HepG2 (cell line): ENCODE data around the gene STX10. TPM values are rescaled to one million over a fixed set of nuclear protein-coding genes. Genes with fewer than 3 reads are reported as not detected.
A peak's percentile ranks its signal among the peaks of the same experiment; 100 is the strongest.

Experiments used
- CREM ChIP-seq, 2 experiments: sonication (generic) in 1 of 2; formaldehyde crosslinking in 1 of 2; IDR thresholded peaks; 2 replicates each; pipeline versions ENCODE4 v1.4.0 to v1.6.1; 2016 to 2020; ENCODE audit warnings: antibody characterized with exemption in 1 of 2, mild to moderate bottlenecking in 1 of 2, missing genetic modification reagents in 1 of 2
- DMAP1 ChIP-seq: IDR thresholded peaks from 2 replicates; pipeline ENCODE4 v1.6.1; 2016
- ELF3 ChIP-seq: IDR thresholded peaks from 2 replicates; pipeline ENCODE4 v1.6.1; 2016; ENCODE audit warnings: missing genetic modification reagents, missing compliant biosample characterization
- GFI1 ChIP-seq: sonication (generic); formaldehyde crosslinking; IDR thresholded peaks from 2 replicates; pipeline ENCODE4 v1.5.0; 2020; ENCODE audit warnings: missing genetic modification reagents, mild to moderate bottlenecking, borderline replicate concordance
- MAZ ChIP-seq, 2 experiments: sonication (generic) in 1 of 2; formaldehyde crosslinking in 1 of 2; IDR thresholded peaks; 2 replicates each; pipeline versions ENCODE4 v1.5.0 to v1.6.1; 2012 to 2020; ENCODE audit warnings: low read depth in 2 of 2, mild to moderate bottlenecking in 2 of 2, borderline replicate concordance in 1 of 2, improper control_type of control experiment in 1 of 2, low read length in 1 of 2, missing genetic modification reagents in 1 of 2, moderate library complexity in 1 of 2
- NR2F2 ChIP-seq: IDR thresholded peaks from 2 replicates; pipeline ENCODE4 v1.6.1; 2012; ENCODE audit warnings: low read depth, inconsistent platforms, borderline replicate concordance
- PAX8 ChIP-seq: sonication (generic); formaldehyde crosslinking; IDR thresholded peaks from 2 replicates; pipeline ENCODE4 v1.8.0; 2022; ENCODE audit warnings: mild to moderate bottlenecking, missing genetic modification reagents, borderline replicate concordance
- PHB2 ChIP-seq: fragments of 450-650 bp; IDR thresholded peaks from 2 replicates; pipeline ENCODE4 v1.6.1; 2018; ENCODE audit not compliant: partially characterized antibody
- RBM39 ChIP-seq: fragments of 200-400 bp; formaldehyde crosslinking; IDR thresholded peaks from one replicate; pipeline ENCODE4 v1.6.1; 2018; ENCODE audit warnings: antibody characterized with exemption, mild to moderate bottlenecking, low read depth, low read length; ENCODE audit not compliant: poor library complexity, severe bottlenecking
- RFX3 ChIP-seq: IDR thresholded peaks from 2 replicates; pipeline ENCODE4 v1.6.1; 2016; ENCODE audit warnings: missing biosample characterization, missing genetic modification reagents
- SAP130 ChIP-seq: IDR thresholded peaks from 2 replicates; pipeline ENCODE4 v1.6.1; 2016; ENCODE audit warnings: low read depth
- SMC3 ChIP-seq: IDR thresholded peaks from 2 replicates; pipeline ENCODE4 v1.6.1; 2011; ENCODE audit warnings: low read length, improper control_type of control experiment
- SOX13 ChIP-seq, 3 experiments: fragments of 450-650 bp in 1 of 3; sonication (generic) in 1 of 3; formaldehyde crosslinking in 1 of 3; IDR thresholded peaks in 2 of 3; conservative IDR thresholded peaks in 1 of 3; 2 replicates each; pipeline versions ENCODE4 v1.5.0 to v1.6.1; 2016 to 2020; ENCODE audit warnings: antibody characterized with exemption in 1 of 3, mild to moderate bottlenecking in 1 of 3, missing compliant biosample characterization in 1 of 3, missing genetic modification reagents in 1 of 3, moderate library complexity in 1 of 3
- SPEN ChIP-seq: sonication (generic); formaldehyde crosslinking; IDR thresholded peaks from 2 replicates; pipeline ENCODE4 v1.5.1; 2020; ENCODE audit warnings: low read depth, mild to moderate bottlenecking, missing genetic modification reagents
- USF2 ChIP-seq, 2 experiments: sonication (generic) in 1 of 2; formaldehyde crosslinking in 1 of 2; IDR thresholded peaks; 2 replicates each; pipeline versions ENCODE4 v1.5.1 to v1.6.1; 2011 to 2020; ENCODE audit warnings: borderline replicate concordance in 1 of 2, low read depth in 1 of 2, low read length in 1 of 2, mild to moderate bottlenecking in 1 of 2, missing genetic modification reagents in 1 of 2, moderate library complexity in 1 of 2
- ZBTB26 ChIP-seq: IDR thresholded peaks from 2 replicates; pipeline ENCODE4 v1.6.1; 2016; ENCODE audit warnings: missing compliant biosample characterization, missing genetic modification reagents, borderline replicate concordance
- ZMYM2 ChIP-seq: sonication (generic); formaldehyde crosslinking; IDR thresholded peaks from 2 replicates; pipeline ENCODE4 v1.8.0; 2022; ENCODE audit warnings: mild to moderate bottlenecking, missing genetic modification reagents
- ZNF350 ChIP-seq: sonication (generic); formaldehyde crosslinking; IDR thresholded peaks from 2 replicates; pipeline ENCODE4 v1.4.0; 2020; ENCODE audit warnings: mild to moderate bottlenecking, low read depth, missing genetic modification reagents, borderline replicate concordance
- ZNF362 ChIP-seq: sonication (generic); formaldehyde crosslinking; IDR thresholded peaks from 2 replicates; pipeline ENCODE4 v1.4.0; 2020; ENCODE audit warnings: missing genetic modification reagents, mild to moderate bottlenecking, borderline replicate concordance
- ZNF468 ChIP-seq: sonication (generic); formaldehyde crosslinking; IDR thresholded peaks from 2 replicates; pipeline ENCODE4 v1.8.0; 2022; ENCODE audit warnings: mild to moderate bottlenecking, moderate library complexity, missing genetic modification reagents
- ZNF691 ChIP-seq: sonication (generic); formaldehyde crosslinking; IDR thresholded peaks from 2 replicates; pipeline ENCODE4 v1.4.0; 2020; ENCODE audit warnings: missing genetic modification reagents, low read depth, mild to moderate bottlenecking, borderline replicate concordance
- polyA plus RNA-seq, 8 experiments: library from polyadenylated mRNA; depleted of rRNA in 3 of 8; stranded (reverse) in 7 of 8; unstranded in 1 of 8; fragments of >200 nt; fragmentation: Illumina TruSeq in 4 of 8; extraction: Trizol in 4 of 8; gene quantifications; 2 replicates each; pipeline versions ENCODE4 v1.2.1 to v1.2.3, GENCODE V29; 2011 to 2016; ENCODE audit warnings: low read depth in 4 of 8, missing spikeins in 1 of 8, mixed read lengths in 1 of 8; ENCODE audit not compliant: insufficient read depth in 1 of 8
- total RNA-seq, 5 experiments: library from RNA; depleted of rRNA; stranded (reverse); fragments of >200 nt; fragmentation: Illumina TruSeq; extraction: Trizol; gene quantifications; 2 replicates each; pipeline ENCODE4 v1.2.3, GENCODE V29; 2016; ENCODE audit warnings: low read depth in 1 of 5

Gene STX10
- total and polyA plus RNA-seq, 2 of the 13 experiments (the other 11 are each of a cell fraction or from before 2014, with no cell fraction given) = 47.9 to 66.4 TPM

GRCh38 chr19:13190781-13191540 lies 40.8 kb upstream of the STX10 start (continued):
- TF ChIP-seq CREM (IDR thresholded peaks at IDR 0.05) = peak; percentile 47; the same call in 1 of the 2 replicates
- TF ChIP-seq CREM (CRISPR knock-in tag; IDR thresholded peaks at IDR 0.05) = no peak
- peak; percentile 95 for TF ChIP-seq ZMYM2 (CRISPR knock-in tag)
- TF ChIP-seq RBM39 = peak; percentile 34
- 0 out of 2 replicates have a peak, but pooled peaks have one; percentile 7 for TF ChIP-seq NR2F2
- TF ChIP-seq ZNF350 (CRISPR knock-in tag) = peak; percentile 25; the same call in 1 of the 2 replicates
- TF ChIP-seq ZNF691 (CRISPR knock-in tag) = 0 out of 2 replicates have a peak, but pooled peaks have one; percentile 42
- peak; percentile 96 for TF ChIP-seq ZBTB26 (CRISPR knock-in tag)
- TF ChIP-seq PHB2 = no peak
- peak; percentile 64; the same call in 1 of the 2 replicates for TF ChIP-seq GFI1
- TF ChIP-seq SAP130 (CRISPR knock-in tag) = peak; percentile 72; the same call in 1 of the 2 replicates
- TF ChIP-seq USF2 (IDR thresholded peaks at IDR 0.05; ENCODE audit: low read depth, low read length) = no peak
- TF ChIP-seq USF2 (CRISPR knock-in tag; IDR thresholded peaks at IDR 0.05; ENCODE audit: borderline replicate concordance) = no peak
- TF ChIP-seq ELF3 = 0 out of 2 replicates have a peak, but pooled peaks have one; percentile 35
- no peak for TF ChIP-seq RFX3 (CRISPR knock-in tag)
- peak; percentile 33; the same call in 1 of the 2 replicates for TF ChIP-seq SPEN
- peak; percentile 56; the same call in 1 of the 2 replicates for TF ChIP-seq MAZ (IDR thresholded peaks at IDR 0.05; ENCODE audit: borderline replicate concordance, low read depth, low read length)
- no peak for TF ChIP-seq MAZ (CRISPR knock-in tag; IDR thresholded peaks at IDR 0.05; ENCODE audit: low read depth)
- TF ChIP-seq SMC3 = peak; percentile 14; the same call in 1 of the 2 replicates
- TF ChIP-seq PAX8 (CRISPR knock-in tag) = no peak
- TF ChIP-seq ZNF468 = no peak
- peak; percentile 55; the same call in 1 of the 2 replicates for TF ChIP-seq ZNF362
- TF ChIP-seq DMAP1 (CRISPR knock-in tag) = 0 out of 2 replicates have a peak, but pooled peaks have one; percentile 20
- TF ChIP-seq SOX13 (IDR thresholded peaks at IDR 0.05) = no peak
- TF ChIP-seq SOX13 (CRISPR knock-in tag; conservative IDR thresholded peaks at IDR 0.05 in 1 of 2, IDR thresholded peaks at IDR 0.05 in 1 of 2) = peak in 1 of 2 experiments; percentile 37; a peak in 2 of 4 replicates
